H1 (cell line): ENCODE data around the gene MARK1. TPM values are rescaled to one million over a fixed set of nuclear protein-coding genes. Genes with fewer than 3 reads are reported as not detected.
A peak's percentile ranks its signal among the peaks of the same experiment; 100 is the strongest.

Experiments used
- CTCF ChIA-PET: fragments of 300-600 bp; sonication (Branson Sonifier 250); formaldehyde crosslinking; loops from one replicate; lab custom pipeline; 2021; ENCODE audit not compliant: partially characterized antibody; lab: Charles Lee
- POLR2A ChIA-PET: fragments of 300-600 bp; sonication (Branson Sonifier 250); formaldehyde crosslinking; loops from one replicate; lab custom pipeline; 2021; ENCODE audit warnings: inconsistent platforms; ENCODE audit not compliant: partially characterized antibody; lab: Charles Lee
- DNase-seq, 2 experiments: peaks; one replicate each; pipeline versions ENCODE4 v3.0.0 to v3.0.0-alpha.2; 2010 to 2022; ENCODE audit warnings: low spot score in 2 of 2, low read depth in 1 of 2, mixed read lengths in 1 of 2
- FAIRE-seq: peaks from 2 replicates; lab custom pipeline; 2011; peaks lifted over from hg19 to GRCh38; lab: Jason Lieb, UNC
- H2AFZ ChIP-seq: 2 replicates; pipeline ENCODE4 v1.8.1; 2012; ENCODE audit warnings: low read length, inconsistent platforms
- H2AK5ac ChIP-seq: 2 replicates; pipeline ENCODE4 v1.6.1; 2013; ENCODE audit warnings: low read depth, low read length
- H2BK120ac ChIP-seq: replicated peaks from 2 replicates; pipeline ENCODE3; 2013; ENCODE audit warnings: low read depth, low read length, inconsistent platforms
- H2BK12ac ChIP-seq: 2 replicates; pipeline ENCODE4 v1.6.1; 2013; ENCODE audit warnings: low read depth, low read length
- H2BK15ac ChIP-seq: 2 replicates; pipeline ENCODE4 v1.6.1; 2013; ENCODE audit warnings: low read length
- H2BK20ac ChIP-seq: 2 replicates; pipeline ENCODE4 v1.6.1; 2013; ENCODE audit warnings: low read length
- H2BK5ac ChIP-seq: 2 replicates; pipeline ENCODE4 v1.6.1; 2013; ENCODE audit warnings: low read depth, low read length
- H3K14ac ChIP-seq: 2 replicates; pipeline ENCODE4 v1.6.1; 2013; ENCODE audit warnings: inconsistent platforms; ENCODE audit not compliant: insufficient read length
- H3K18ac ChIP-seq: 2 replicates; pipeline ENCODE4 v1.6.1; 2013; ENCODE audit warnings: low read length; ENCODE audit errors: extremely low read depth
- H3K23ac ChIP-seq: 2 replicates; pipeline ENCODE4 v1.6.1; 2013; ENCODE audit warnings: inconsistent platforms; ENCODE audit not compliant: insufficient read length
- H3K23me2 ChIP-seq: 2 replicates; pipeline ENCODE4 v1.6.1; 2013; ENCODE audit warnings: low read depth, low read length
- H3K27ac ChIP-seq: 2 replicates; pipeline ENCODE4 v1.6.1; 2011; ENCODE audit warnings: low read depth, low read length, inconsistent platforms
- H3K27me3 ChIP-seq, 4 experiments: replicated peaks in 1 of 4; 1 replicate in 1 of 4; 2 replicates in 3 of 4; pipeline versions ENCODE4 v1.6.1 to v1.8.1; 2011 to 2013; ENCODE audit warnings: low read length in 3 of 4, mild to moderate bottlenecking in 3 of 4, inconsistent platforms in 2 of 4, mixed read lengths in 2 of 4, moderate library complexity in 1 of 4; ENCODE audit not compliant: control insufficient read depth in 3 of 4, insufficient read depth in 3 of 4; ENCODE audit errors: extremely low read depth in 1 of 4
- H3K36me3 ChIP-seq, 4 experiments: 2 replicates each; pipeline versions ENCODE4 v1.6.1 to v1.8.1; 2011 to 2013; ENCODE audit warnings: mild to moderate bottlenecking in 4 of 4, low read length in 3 of 4, moderate library complexity in 2 of 4, control low read depth in 1 of 4, inconsistent platforms in 1 of 4; ENCODE audit not compliant: insufficient read depth in 4 of 4, control insufficient read depth in 2 of 4
- H3K4ac ChIP-seq: replicated peaks from 2 replicates; pipeline ENCODE3; 2013; ENCODE audit warnings: low read length, low read depth, mixed read lengths, inconsistent platforms; ENCODE audit not compliant: insufficient read length
- H3K4me1 ChIP-seq, 4 experiments: replicated peaks in 1 of 4; 1 replicate in 1 of 4; 2 replicates in 3 of 4; pipeline versions ENCODE4 v1.6.1 to v1.8.1; 2011 to 2013; ENCODE audit warnings: low read length in 3 of 4, inconsistent platforms in 2 of 4, mixed read lengths in 1 of 4; ENCODE audit not compliant: insufficient read depth in 4 of 4, control insufficient read depth in 3 of 4
- H3K4me2 ChIP-seq, 2 experiments: 2 replicates each; pipeline versions ENCODE4 v1.6.1 to v1.8.1; 2011 to 2013; ENCODE audit warnings: low read depth in 2 of 2, low read length in 2 of 2, control low read depth in 1 of 2, inconsistent platforms in 1 of 2, mild to moderate bottlenecking in 1 of 2; ENCODE audit not compliant: insufficient read depth in 1 of 2
- H3K4me3 ChIP-seq, 4 experiments: fragments of 200-600, 300-600 bp in 1 of 4; sonication (generic), shearing (Covaris generic), sonication (Bioruptor Twin) in 1 of 4; 2 replicates each; pipeline versions ENCODE4 v1.5.1 to v1.8.1; 2011 to 2016; ENCODE audit warnings: low read length in 4 of 4, low read depth in 3 of 4, control low read depth in 2 of 4, inconsistent platforms in 2 of 4, mild to moderate bottlenecking in 2 of 4, mixed read lengths in 1 of 4, moderate library complexity in 1 of 4; ENCODE audit not compliant: insufficient read depth in 2 of 4; ENCODE audit errors: extremely low read depth in 1 of 4
- H3K56ac ChIP-seq: replicated peaks from 2 replicates; pipeline ENCODE3; 2013; ENCODE audit warnings: low read depth, mild to moderate bottlenecking, mixed read lengths, low read length, inconsistent platforms; ENCODE audit not compliant: insufficient read length
- H3K79me1 ChIP-seq: 2 replicates; pipeline ENCODE4 v1.6.1; 2013; ENCODE audit warnings: low read depth, low read length, control low read depth
- H3K79me2 ChIP-seq, 2 experiments: 2 replicates each; pipeline versions ENCODE4 v1.6.1 to v1.8.1; 2012 to 2013; ENCODE audit warnings: low read length in 2 of 2, mild to moderate bottlenecking in 2 of 2, inconsistent platforms in 1 of 2; ENCODE audit not compliant: insufficient read depth in 2 of 2, control insufficient read depth in 1 of 2
- H3K9ac ChIP-seq, 4 experiments: replicated peaks in 1 of 4; 1 replicate in 1 of 4; 2 replicates in 3 of 4; pipeline versions ENCODE4 v1.6.1 to v1.8.1; 2011 to 2013; ENCODE audit warnings: low read depth in 3 of 4, low read length in 3 of 4, control low read depth in 2 of 4, mild to moderate bottlenecking in 2 of 4, moderate library complexity in 2 of 4, inconsistent platforms in 1 of 4; ENCODE audit errors: extremely low read depth in 1 of 4
- H3K9me3 ChIP-seq, 2 experiments: 2 replicates each; pipeline versions ENCODE4 v1.6.1 to v1.8.1; 2012 to 2013; ENCODE audit warnings: mild to moderate bottlenecking in 2 of 2, moderate library complexity in 2 of 2, control low read depth in 1 of 2, inconsistent platforms in 1 of 2, low read depth in 1 of 2, low read length in 1 of 2, mixed read lengths in 1 of 2; ENCODE audit not compliant: insufficient read depth in 2 of 2
- H4K20me1 ChIP-seq, 2 experiments: replicated peaks in 1 of 2; 2 replicates each; pipeline versions ENCODE3 to v1.8.1; 2011 to 2013; ENCODE audit warnings: inconsistent platforms in 2 of 2, low read length in 2 of 2, mild to moderate bottlenecking in 1 of 2; ENCODE audit not compliant: insufficient read depth in 2 of 2, control insufficient read depth in 1 of 2
- H4K5ac ChIP-seq: 2 replicates; pipeline ENCODE4 v1.6.1; 2013; ENCODE audit warnings: low read length, low read depth, mixed read lengths, inconsistent platforms; ENCODE audit not compliant: insufficient read length
- H4K8ac ChIP-seq: 2 replicates; pipeline ENCODE4 v1.8.0; 2013; ENCODE audit warnings: mild to moderate bottlenecking, moderate library complexity, low read length, inconsistent platforms; ENCODE audit not compliant: insufficient read depth; ENCODE audit errors: extremely low read depth
- H4K91ac ChIP-seq: replicated peaks from 2 replicates; pipeline ENCODE3; 2013; ENCODE audit warnings: low read length, mixed read lengths, inconsistent platforms; ENCODE audit not compliant: insufficient read length
- ATF2 ChIP-seq: IDR thresholded peaks from 2 replicates; pipeline ENCODE4 v1.6.1; 2012; ENCODE audit warnings: low read length, inconsistent platforms
- BACH1 ChIP-seq: IDR thresholded peaks from 2 replicates; pipeline ENCODE4 v1.6.1; 2012; ENCODE audit warnings: low read length, improper control_type of control experiment
- BRCA1 ChIP-seq: IDR thresholded peaks from 2 replicates; pipeline ENCODE4 v1.6.1; 2012; ENCODE audit warnings: low read depth, low read length, improper control_type of control experiment
- GTF2F1 ChIP-seq: IDR thresholded peaks from 2 replicates; pipeline ENCODE4 v1.6.1; 2012; ENCODE audit warnings: low read depth, low read length, improper control_type of control experiment, borderline replicate concordance
- RFX5 ChIP-seq: IDR thresholded peaks from 2 replicates; pipeline ENCODE4 v1.6.1; 2011; ENCODE audit warnings: low read depth, low read length, improper control_type of control experiment, borderline replicate concordance
- polyA plus RNA-seq, 7 experiments: library from polyadenylated mRNA; depleted of rRNA in 3 of 7; stranded (reverse) in 5 of 7; unstranded in 2 of 7; fragments of >200 nt in 5 of 7; fragments of 200-250 nt in 2 of 7; gene quantifications; 1 replicate in 5 of 7; 2 replicates in 1 of 7; 4 replicates in 1 of 7; pipeline versions ENCODE4 v1.2.1 to v1.2.3, GENCODE V29; 2011 to 2013; ENCODE audit warnings: missing spikeins in 2 of 7, mixed read lengths in 2 of 7
- total RNA-seq: library from RNA; stranded (reverse); fragmentation: NEBNext Ultra II Directional; extraction: Animal tissue kit (Norgen Biotek cat#: 25700); gene quantifications from 2 replicates; pipeline ENCODE4 v1.2.1, GENCODE V29; 2021

MARK1 gene
- total and polyA plus RNA-seq, 2 of the 8 experiments (the other 6 are each of a cell fraction or from before 2014, with no cell fraction given) = 5.5 to 20.5 TPM

GRCh38 chr1:220565670-220566069 is 37.7 kb downstream of the MARK1 start:
- no peak for DNase-seq
- H3K56ac ChIP-seq = no peak overlapping the region
- H3K14ac ChIP-seq = no peak overlapping the region

More at GRCh38 chr1:220565670-220566069, 37.7 kb downstream of the MARK1 start:
- no peak overlapping the region for H2AK5ac ChIP-seq
- peaks cover 0 to 6% of the 10 kb centered on the region in 2 experiments for H4K20me1 ChIP-seq
- H4K5ac ChIP-seq = no peak overlapping the region
- no peak overlapping the region for H2BK15ac ChIP-seq
- H3K23me2 ChIP-seq = peaks cover 2% of the 10 kb centered on the region; the same call in 1 of the 2 replicates
- no peak overlapping the region for H3K4me2 ChIP-seq
- 0 out of 2 replicates have a peak overlapping the region, but pooled peaks have one; percentile 27 for H2BK5ac ChIP-seq
- no peaks in the 10 kb centered on the region for H3K27me3 ChIP-seq
- H3K79me2 ChIP-seq = peaks cover 0 to 98% of the 10 kb centered on the region in 2 experiments; a peak in 3 of 4 replicates
- no peak overlapping the region for H3K23ac ChIP-seq
- no peak overlapping the region for H3K4me3 ChIP-seq
- H2BK120ac ChIP-seq = no peak overlapping the region
- no peak overlapping the region for H2BK12ac ChIP-seq
- H2AFZ ChIP-seq = no peak overlapping the region
- CTCF ChIA-PET = interaction anchor here (0.5 to 4.0 kb wide), 7 partner anchors 12 to 1821 kb away, joined by 3 to 13 read pairs (median 3); no protein-coding TSS in a partner anchor
- H3K9ac ChIP-seq = no peak overlapping the region
- H3K79me1 ChIP-seq = peaks cover 7% of the 10 kb centered on the region; the same call in 1 of the 2 replicates
- H3K18ac ChIP-seq = no peak overlapping the region
- no peaks in the 10 kb centered on the region for H3K9me3 ChIP-seq
- no peak overlapping the region for H2BK20ac ChIP-seq
- no peak overlapping the region for H3K4ac ChIP-seq
- H3K27ac ChIP-seq = no peak overlapping the region
- H4K8ac ChIP-seq = no peak overlapping the region
- H4K91ac ChIP-seq = no peak overlapping the region
- peaks cover 0 to 5% (median 0%) of the 10 kb centered on the region in 4 experiments; a peak in 1 of 7 replicates for H3K4me1 ChIP-seq
- TF ChIP-seq RFX5 (no peak), BACH1 (no peak), GTF2F1 (no peak), BRCA1 (no peak), ATF2 (no peak)
- TF ChIP-seq, all 59 proteins: peak for 0
- no peak for FAIRE-seq
- H3K36me3 ChIP-seq = no peaks in the 10 kb centered on the region
- POLR2A ChIA-PET = no interaction called here
